ENCODE data around the gene GSG1L. TPM values are rescaled to one million over a fixed set of nuclear protein-coding genes. Genes with fewer than 3 reads are reported as not detected.

Gene GSG1L
- total RNA-seq, 4 donors from 2014 or later, result not detected

- TF ChIP-seq, protein P1, sequence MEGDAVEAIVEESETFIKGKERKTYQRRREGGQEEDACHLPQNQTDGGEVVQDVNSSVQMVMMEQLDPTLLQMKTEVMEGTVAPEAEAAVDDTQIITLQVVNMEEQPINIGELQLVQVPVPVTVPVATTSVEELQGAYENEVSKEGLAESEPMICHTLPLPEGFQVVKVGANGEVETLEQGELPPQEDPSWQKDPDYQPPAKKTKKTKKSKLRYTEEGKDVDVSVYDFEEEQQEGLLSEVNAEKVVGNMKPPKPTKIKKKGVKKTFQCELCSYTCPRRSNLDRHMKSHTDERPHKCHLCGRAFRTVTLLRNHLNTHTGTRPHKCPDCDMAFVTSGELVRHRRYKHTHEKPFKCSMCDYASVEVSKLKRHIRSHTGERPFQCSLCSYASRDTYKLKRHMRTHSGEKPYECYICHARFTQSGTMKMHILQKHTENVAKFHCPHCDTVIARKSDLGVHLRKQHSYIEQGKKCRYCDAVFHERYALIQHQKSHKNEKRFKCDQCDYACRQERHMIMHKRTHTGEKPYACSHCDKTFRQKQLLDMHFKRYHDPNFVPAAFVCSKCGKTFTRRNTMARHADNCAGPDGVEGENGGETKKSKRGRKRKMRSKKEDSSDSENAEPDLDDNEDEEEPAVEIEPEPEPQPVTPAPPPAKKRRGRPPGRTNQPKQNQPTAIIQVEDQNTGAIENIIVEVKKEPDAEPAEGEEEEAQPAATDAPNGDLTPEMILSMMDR (IDR thresholded peaks at IDR 0.05), result no peak
- no peaks in the 10 kb centered on the region for H3K4me1 ChIP-seq
- H3K36me3 ChIP-seq, result no peaks in the 10 kb centered on the region
- H3K27me3 ChIP-seq, result no peaks in the 10 kb centered on the region
- H3K4me3 ChIP-seq, result no peak overlapping the region
- no peak for DNase-seq
- no peak overlapping the region for H3K27ac ChIP-seq
- peaks cover 0 to 7% (median 0%) of the 10 kb centered on the region in 4 donors for H3K9me3 ChIP-seq
Measured at GRCh38 chr16:27962197-27962596, 101.3 kb downstream of the GSG1L start.

DNA sequence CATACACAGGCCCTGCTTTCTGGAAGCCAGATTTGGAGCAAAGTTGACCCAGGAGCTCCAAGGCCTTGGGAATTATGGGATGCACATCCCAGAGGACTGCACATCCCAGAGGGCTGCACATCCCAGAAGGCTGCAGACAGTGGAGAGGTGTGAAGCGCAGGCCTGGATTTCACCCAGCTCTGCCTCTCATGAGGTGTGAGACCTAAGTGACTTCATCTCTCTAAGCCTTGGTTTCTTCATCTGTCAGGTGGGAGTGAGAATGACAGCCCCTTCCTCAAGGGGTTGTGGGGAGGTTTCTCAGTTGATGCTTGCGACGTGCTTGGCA, 102.3 kb downstream of the GSG1L start:
- H3K36me3 ChIP-seq, result no peaks in the 10 kb centered on the region
- H3K27ac ChIP-seq, result no peak overlapping the region
- H3K4me1 ChIP-seq, result no peaks in the 10 kb centered on the region
- H3K27me3 ChIP-seq, result no peaks in the 10 kb centered on the region
- TF ChIP-seq POLR2A (IDR thresholded peaks at IDR 0.05), result no peak
- TF ChIP-seq, protein P1 (IDR thresholded peaks at IDR 0.05), result no peak
- peak in 1 of 3 donors; percentile 13 for DNase-seq
- no peak overlapping the region for H3K4me3 ChIP-seq
- H3K9me3 ChIP-seq, result peaks cover 0 to 11% (median 0%) of the 10 kb centered on the region in 4 donors

DNA sequence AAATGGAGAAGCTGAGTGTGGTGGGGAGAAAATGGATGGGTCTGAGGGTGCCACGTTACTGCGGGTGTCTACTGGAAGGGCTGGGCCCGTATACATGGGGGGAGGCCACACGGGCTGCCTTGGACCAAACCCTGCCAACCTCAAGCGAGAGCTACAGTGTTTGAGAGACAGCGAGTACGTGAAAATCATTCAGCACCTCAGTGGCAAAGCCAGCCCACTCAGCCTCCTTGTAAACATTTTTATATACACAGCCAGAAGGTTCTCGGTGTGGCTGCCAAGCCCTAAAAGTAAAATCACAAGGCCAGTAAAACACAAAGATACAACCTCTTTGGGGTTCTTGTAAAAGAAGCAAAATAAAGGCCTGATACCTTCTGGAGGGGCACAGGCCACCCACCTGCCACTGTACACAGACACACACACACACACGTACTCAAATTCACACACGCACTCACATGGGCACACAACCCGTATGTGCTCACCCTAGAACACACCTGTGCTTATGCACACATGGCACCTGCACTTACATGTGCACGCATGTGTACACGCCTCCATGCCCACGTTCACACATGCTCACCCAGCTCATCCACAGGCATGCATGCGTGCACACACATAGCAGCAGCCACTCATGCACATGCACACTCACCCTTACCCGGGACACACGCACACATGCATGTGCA, 102.8 kb downstream of the GSG1L start:
- Histone ChIP-seq H3K27ac (no peak overlapping the region), H3K4me3 (no peak overlapping the region), H3K9me3 (peaks cover 0 to 11% (median 0%) of the 10 kb centered on the region in 4 donors), H3K4me1 (no peaks in the 10 kb centered on the region), H3K27me3 (no peaks in the 10 kb centered on the region), H3K36me3 (no peaks in the 10 kb centered on the region)
- peak in 1 of 3 donors; percentile 13 for DNase-seq
- no peak for TF ChIP-seq POLR2A (IDR thresholded peaks at IDR 0.05)
- TF ChIP-seq, protein P1 (IDR thresholded peaks at IDR 0.05), result no peak

GRCh38 chr16:27959914-27960313, 103.6 kb downstream of the GSG1L start:
- DNase-seq, result no peak
- TF ChIP-seq, protein P1 (IDR thresholded peaks at IDR 0.05), result no peak
- no peak for TF ChIP-seq POLR2A (IDR thresholded peaks at IDR 0.05)
- H3K4me3 ChIP-seq, result no peak overlapping the region

GRCh38 chr16:27954191-27954590, 109.3 kb downstream of the GSG1L start:
- no peak for DNase-seq
- H3K27ac ChIP-seq, result no peak overlapping the region
- no peaks in the 10 kb centered on the region for H3K36me3 ChIP-seq
- H3K27me3 ChIP-seq, result no peaks in the 10 kb centered on the region
- no peak overlapping the region for H3K4me3 ChIP-seq
- H3K4me1 ChIP-seq, result no peaks in the 10 kb centered on the region
- H3K9me3 ChIP-seq, result peaks cover 0 to 5% (median 0%) of the 10 kb centered on the region in 4 donors
- TF ChIP-seq POLR2A (IDR thresholded peaks at IDR 0.05), result no peak
- TF ChIP-seq, protein P1 (IDR thresholded peaks at IDR 0.05), result no peak

More at GRCh38 chr16:27959914-27960313, 103.6 kb downstream of the GSG1L start:
- H3K36me3 ChIP-seq, result no peaks in the 10 kb centered on the region
- peaks cover 0 to 11% (median 0%) of the 10 kb centered on the region in 4 donors for H3K9me3 ChIP-seq
- H3K4me1 ChIP-seq, result no peaks in the 10 kb centered on the region
- no peak overlapping the region for H3K27ac ChIP-seq
- no peaks in the 10 kb centered on the region for H3K27me3 ChIP-seq
